HEK293 (cell line): ENCODE measurements around the gene P2RY6.

Experiments
- GFI1B ChIP-seq: fragments of 450-650 bp; formaldehyde crosslinking; IDR thresholded peaks from 2 replicates; pipeline ENCODE4 v1.5.1; 2016; ENCODE audit warnings: missing biosample characterization, missing genetic modification characterization
- SALL2 ChIP-seq: fragments of 450-650 bp; formaldehyde crosslinking; IDR thresholded peaks from 2 replicates; pipeline ENCODE4 v1.5.0; 2017; ENCODE audit warnings: missing biosample characterization, mild to moderate bottlenecking, missing genetic modification characterization, borderline replicate concordance
- TCF7L2 ChIP-seq: IDR thresholded peaks from 2 replicates; pipeline ENCODE4 v1.6.1; 2011; ENCODE audit warnings: low read depth, mild to moderate bottlenecking, inconsistent platforms, low read length, moderate library complexity, borderline replicate concordance
- TRIM28 ChIP-seq: IDR thresholded peaks from 2 replicates; pipeline ENCODE4 v1.6.1; 2011; ENCODE audit warnings: low read length, control low read depth, borderline replicate concordance
- ZBTB8A ChIP-seq: fragments of 450-650 bp; formaldehyde crosslinking; IDR thresholded peaks from 2 replicates; pipeline ENCODE4 v1.5.1; 2016; ENCODE audit warnings: missing biosample characterization, missing genetic modification characterization
- ZEB2 ChIP-seq: fragments of 450-650 bp; formaldehyde crosslinking; IDR thresholded peaks from 2 replicates; pipeline ENCODE4 v1.5.1; 2016; ENCODE audit warnings: missing biosample characterization, missing genetic modification characterization
- ZNF121 ChIP-seq: fragments of 450-650 bp; formaldehyde crosslinking; IDR thresholded peaks from 2 replicates; pipeline ENCODE4 v1.5.1; 2016; ENCODE audit warnings: missing biosample characterization, missing genetic modification characterization
- ZNF157 ChIP-seq: fragments of 450-650 bp; formaldehyde crosslinking; IDR thresholded peaks from 2 replicates; pipeline ENCODE4 v1.5.1; 2016; ENCODE audit warnings: missing biosample characterization, missing genetic modification characterization
- ZNF292 ChIP-seq: fragments of 450-650 bp; formaldehyde crosslinking; IDR thresholded peaks from 2 replicates; pipeline ENCODE4 v1.5.1; 2016; ENCODE audit warnings: low read depth, missing biosample characterization, missing genetic modification characterization, borderline replicate concordance
- ZNF37A ChIP-seq: fragments of 450-650 bp; IDR thresholded peaks from 2 replicates; pipeline ENCODE4 v1.5.1; 2018; ENCODE audit warnings: missing biosample characterization, missing genetic modification characterization
- ZNF560 ChIP-seq: fragments of 450-650 bp; formaldehyde crosslinking; IDR thresholded peaks from 2 replicates; pipeline ENCODE4 v1.5.1; 2017; ENCODE audit warnings: missing biosample characterization, missing genetic modification characterization, borderline replicate concordance
- TF ChIP-seq, protein P1 (sequence below): fragments of 450-650 bp; formaldehyde crosslinking; IDR thresholded peaks from 2 replicates; pipeline ENCODE4 v1.5.1; 2016; ENCODE audit warnings: missing biosample characterization, missing genetic modification characterization

DNA sequence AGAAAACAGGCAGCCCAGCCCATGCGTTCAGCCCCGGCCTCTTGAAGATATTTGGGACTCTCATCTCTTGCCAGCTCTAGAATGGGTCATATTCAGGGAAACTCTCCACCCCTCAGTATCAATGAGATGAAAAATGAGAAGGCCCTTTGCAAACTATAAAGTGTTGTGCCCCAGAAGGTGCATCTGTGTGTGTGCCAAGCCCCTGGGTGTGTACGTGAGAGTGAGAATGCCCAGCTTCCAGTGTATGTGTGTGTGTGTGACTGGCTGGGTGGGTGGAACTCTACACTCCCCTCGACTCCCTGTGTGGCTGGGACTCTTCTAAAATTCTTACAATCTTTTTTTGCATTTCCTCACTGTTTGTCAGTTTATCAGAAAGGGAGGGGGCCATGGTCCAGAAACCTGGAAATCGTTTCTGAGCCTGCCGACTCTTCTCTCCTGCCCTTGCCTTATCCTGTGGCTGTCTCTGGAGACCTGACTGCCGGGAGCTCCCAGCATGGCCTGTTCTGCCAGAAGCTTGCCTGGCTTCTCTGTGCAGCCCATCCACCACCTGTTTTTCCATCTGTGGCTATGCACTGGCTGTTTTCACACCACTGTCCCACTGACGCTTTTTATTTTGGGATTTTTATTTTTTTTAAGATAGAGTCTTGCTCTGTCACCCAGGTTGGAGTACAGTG, 1.2 kb downstream of the P2RY6 start:
- TF ChIP-seq ZNF121 (no peak), TCF7L2 (no peak), ZNF157 (tag by site-specific recombination) (no peak), ZBTB8A (tag by site-specific recombination) (no peak), ZNF560 (no peak), GFI1B (tag by site-specific recombination) (no peak), ZNF292 (tag by site-specific recombination) (no peak), ZEB2 (no peak), ZNF37A (no peak), SALL2 (tag by site-specific recombination) (no peak), TRIM28 (no peak)
- TF ChIP-seq, protein P1, sequence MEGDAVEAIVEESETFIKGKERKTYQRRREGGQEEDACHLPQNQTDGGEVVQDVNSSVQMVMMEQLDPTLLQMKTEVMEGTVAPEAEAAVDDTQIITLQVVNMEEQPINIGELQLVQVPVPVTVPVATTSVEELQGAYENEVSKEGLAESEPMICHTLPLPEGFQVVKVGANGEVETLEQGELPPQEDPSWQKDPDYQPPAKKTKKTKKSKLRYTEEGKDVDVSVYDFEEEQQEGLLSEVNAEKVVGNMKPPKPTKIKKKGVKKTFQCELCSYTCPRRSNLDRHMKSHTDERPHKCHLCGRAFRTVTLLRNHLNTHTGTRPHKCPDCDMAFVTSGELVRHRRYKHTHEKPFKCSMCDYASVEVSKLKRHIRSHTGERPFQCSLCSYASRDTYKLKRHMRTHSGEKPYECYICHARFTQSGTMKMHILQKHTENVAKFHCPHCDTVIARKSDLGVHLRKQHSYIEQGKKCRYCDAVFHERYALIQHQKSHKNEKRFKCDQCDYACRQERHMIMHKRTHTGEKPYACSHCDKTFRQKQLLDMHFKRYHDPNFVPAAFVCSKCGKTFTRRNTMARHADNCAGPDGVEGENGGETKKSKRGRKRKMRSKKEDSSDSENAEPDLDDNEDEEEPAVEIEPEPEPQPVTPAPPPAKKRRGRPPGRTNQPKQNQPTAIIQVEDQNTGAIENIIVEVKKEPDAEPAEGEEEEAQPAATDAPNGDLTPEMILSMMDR = no peak
